T-helper 1 cell treated with Interleukin-12 subunit alpha and Interleukin-12 subunit beta and Interleukin-4 antibody, amounts not matched to agents 30 μg/mL and 1 μg/mL, for 36 hours (primary cell): Measurements from ENCODE around the gene C1orf53.
A peak's percentile ranks its signal among the peaks of the same experiment; 100 is the strongest.

Experiments used
- H3K27ac Mint-ChIP-seq: one replicate; pipeline ENCODE4 v1.8.0; 2021; ENCODE audit warnings: mild to moderate bottlenecking, mixed read lengths
- H3K27me3 Mint-ChIP-seq: one replicate; pipeline ENCODE4 v1.8.0; 2021; ENCODE audit warnings: low read depth, mixed read lengths
- H3K36me3 Mint-ChIP-seq: one replicate; pipeline ENCODE4 v1.8.0; 2021; ENCODE audit warnings: low read depth, mixed read lengths
- H3K4me1 Mint-ChIP-seq: one replicate; pipeline ENCODE4 v1.8.0; 2021; ENCODE audit warnings: low read depth, mixed read lengths
- H3K4me3 Mint-ChIP-seq: one replicate; pipeline ENCODE4 v1.8.0; 2021; ENCODE audit warnings: mild to moderate bottlenecking, moderate library complexity, mixed read lengths
- H3K9me3 Mint-ChIP-seq: one replicate; pipeline ENCODE4 v1.8.0; 2021; ENCODE audit warnings: mixed read lengths

C1orf53 gene

DNA sequence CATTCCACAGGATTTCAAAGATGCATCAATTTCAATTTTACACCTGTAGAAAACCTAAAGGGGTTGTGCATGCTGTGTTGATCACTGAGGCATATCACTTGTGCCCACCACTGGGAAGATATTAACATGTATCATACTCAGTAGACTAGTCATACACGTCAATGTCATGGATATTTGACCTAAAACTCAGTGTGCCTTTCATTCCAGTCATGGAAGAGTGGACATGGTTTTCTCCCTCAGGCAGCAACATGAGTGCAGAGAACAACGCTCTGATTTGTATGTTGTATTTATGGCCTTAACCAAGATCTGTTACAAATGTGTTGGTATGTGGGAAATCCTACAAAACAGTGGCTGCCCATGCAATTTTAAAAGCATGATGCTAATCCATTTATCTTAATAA is 6.1 kb upstream of the C1orf53 start:
- Mint-ChIP-seq H3K4me3 (no peak overlapping the region), H3K36me3 (no peaks in the 10 kb centered on the region), H3K9me3 (no peaks in the 10 kb centered on the region), H3K27ac (no peak overlapping the region), H3K4me1 (no peaks in the 10 kb centered on the region), H3K27me3 (peaks cover 61% of the 10 kb centered on the region)

DNA sequence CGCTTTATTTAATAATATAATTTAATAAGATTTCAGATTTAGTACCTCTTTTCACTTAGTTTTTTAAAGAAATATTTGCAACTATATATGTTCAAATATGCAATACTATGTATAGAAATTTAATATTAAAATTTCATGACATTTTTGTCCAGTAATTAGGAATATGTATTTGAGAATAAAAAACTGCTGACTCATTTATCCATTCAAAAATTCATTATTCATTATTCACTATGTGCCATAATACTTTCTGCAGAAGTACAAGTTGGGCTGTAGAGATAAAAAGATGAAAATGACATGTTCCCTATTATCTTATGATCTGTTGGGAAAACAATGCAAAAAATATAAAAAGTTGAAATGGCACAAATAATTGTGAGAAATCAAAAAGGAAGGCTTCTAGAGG is 3.4 kb upstream of the C1orf53 start:
- peaks cover 61% of the 10 kb centered on the region for H3K27me3 Mint-ChIP-seq

DNA sequence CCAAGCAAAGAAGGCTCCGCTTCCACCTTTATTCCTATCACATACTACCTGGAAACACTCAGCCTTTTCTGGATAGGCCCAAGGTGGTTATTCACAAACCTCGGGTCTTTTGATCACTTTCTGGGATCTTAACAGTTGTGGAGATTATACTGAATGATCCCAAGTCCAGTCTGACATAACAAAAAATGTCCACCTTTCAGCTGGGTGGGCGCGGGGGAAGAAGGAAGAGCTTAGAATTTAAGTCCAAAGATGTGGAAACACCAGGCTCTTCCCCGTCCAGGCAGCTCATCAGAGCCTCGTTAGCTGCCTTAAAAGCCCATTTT is 338 bp upstream of the C1orf53 start:
- Mint-ChIP-seq H3K4me1 (peaks cover 16% of the 10 kb centered on the region), H3K9me3 (no peaks in the 10 kb centered on the region), H3K4me3 (peak overlapping the region; percentile 80), H3K27ac (peak overlapping the region; percentile 87), H3K36me3 (no peaks in the 10 kb centered on the region), H3K27me3 (peaks cover 65% of the 10 kb centered on the region)

More for the DNA sequence above, 3.4 kb upstream of the C1orf53 start:
- Mint-ChIP-seq H3K27ac (no peak overlapping the region), H3K4me1 (peaks cover 15% of the 10 kb centered on the region), H3K9me3 (no peaks in the 10 kb centered on the region), H3K4me3 (no peak overlapping the region), H3K36me3 (no peaks in the 10 kb centered on the region)

GRCh38 chr1:197903196-197903514 is 725 bp downstream of the C1orf53 start:
- Mint-ChIP-seq H3K36me3 (no peaks in the 10 kb centered on the region), H3K4me3 (peak overlapping the region; percentile 83), H3K27ac (peak overlapping the region; percentile 58), H3K27me3 (peaks cover 64% of the 10 kb centered on the region), H3K9me3 (no peaks in the 10 kb centered on the region), H3K4me1 (peaks cover 16% of the 10 kb centered on the region)

DNA sequence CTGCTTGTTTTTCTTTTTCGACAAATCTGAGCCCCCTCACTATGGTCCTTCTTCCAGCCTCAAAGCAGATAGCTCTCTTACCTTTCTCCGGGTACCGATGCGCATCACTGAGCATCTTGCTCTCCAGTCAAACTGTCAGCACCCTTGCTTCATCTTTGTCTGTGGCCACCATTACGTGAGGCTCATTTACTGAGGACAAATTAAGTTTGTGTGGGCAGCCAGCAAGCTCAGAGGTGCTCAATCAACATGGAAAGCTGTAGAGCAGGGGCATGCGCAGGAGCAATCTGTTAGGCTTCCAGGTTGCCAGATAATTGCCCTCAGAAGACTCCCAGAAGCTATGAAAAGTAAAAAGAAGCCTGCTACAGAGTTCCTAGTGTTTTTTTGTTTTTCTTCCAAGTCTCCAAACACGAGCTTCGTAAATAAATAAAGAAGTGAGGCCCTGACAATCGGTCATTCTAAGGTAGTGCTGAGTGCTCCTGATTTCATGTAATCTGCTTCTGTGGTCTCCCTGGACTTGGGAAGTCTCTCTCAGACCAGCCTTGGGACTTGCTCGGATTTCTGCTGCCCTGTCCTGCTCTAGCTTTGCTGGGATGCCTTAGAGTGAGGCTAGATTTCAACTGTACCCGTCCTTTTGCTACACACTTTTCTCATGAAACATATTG is 1.8 kb downstream of the C1orf53 start:
- H3K36me3 Mint-ChIP-seq = no peaks in the 10 kb centered on the region
- peaks cover 27% of the 10 kb centered on the region for H3K4me1 Mint-ChIP-seq
- H3K27ac Mint-ChIP-seq = no peak overlapping the region
- peaks cover 68% of the 10 kb centered on the region for H3K27me3 Mint-ChIP-seq
- no peaks in the 10 kb centered on the region for H3K9me3 Mint-ChIP-seq
- peak overlapping the region; percentile 21 for H3K4me3 Mint-ChIP-seq

GRCh38 chr1:197905699-197906351 is 3.4 kb downstream of the C1orf53 start:
- H3K27me3 Mint-ChIP-seq = peaks cover 75% of the 10 kb centered on the region

GRCh38 chr1:197907846-197908616 is 5.6 kb downstream of the C1orf53 start:
- Mint-ChIP-seq H3K27ac (no peak overlapping the region), H3K36me3 (peaks cover 7% of the 10 kb centered on the region), H3K27me3 (peaks cover 94% of the 10 kb centered on the region), H3K4me1 (peaks cover 43% of the 10 kb centered on the region), H3K9me3 (no peaks in the 10 kb centered on the region), H3K4me3 (no peak overlapping the region)

More at GRCh38 chr1:197905699-197906351, 3.4 kb downstream of the C1orf53 start:
- Mint-ChIP-seq H3K4me1 (peaks cover 37% of the 10 kb centered on the region), H3K36me3 (peaks cover 5% of the 10 kb centered on the region), H3K27ac (no peak overlapping the region), H3K9me3 (no peaks in the 10 kb centered on the region), H3K4me3 (no peak overlapping the region)

GRCh38 chr1:197908716-197909220 is 6.3 kb downstream of the C1orf53 start:
- Mint-ChIP-seq H3K9me3 (no peaks in the 10 kb centered on the region), H3K4me1 (peaks cover 38% of the 10 kb centered on the region), H3K4me3 (peak overlapping the region; percentile 25), H3K36me3 (peaks cover 7% of the 10 kb centered on the region), H3K27me3 (peaks cover 94% of the 10 kb centered on the region), H3K27ac (no peak overlapping the region)

DNA sequence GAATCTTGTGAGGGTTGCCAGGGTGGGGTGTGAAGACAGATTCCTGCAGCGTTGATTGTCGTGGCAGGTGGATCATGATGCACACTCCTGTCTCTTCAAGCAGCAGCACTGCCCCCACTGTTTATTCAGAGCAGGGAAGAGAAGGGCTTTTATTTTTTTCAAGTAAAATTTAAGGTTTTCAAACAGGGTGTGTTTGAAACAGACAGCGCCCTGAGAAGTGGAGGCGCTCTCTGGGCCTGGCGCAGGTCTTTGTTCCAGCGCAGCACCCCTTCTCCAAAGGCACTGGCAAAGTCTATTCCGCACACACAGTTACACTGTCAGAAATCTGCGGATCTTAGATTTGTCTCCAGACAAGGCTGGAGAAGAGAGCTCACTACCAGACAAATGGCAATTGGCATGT is 7.0 kb downstream of the C1orf53 start:
- peaks cover 36% of the 10 kb centered on the region for H3K4me1 Mint-ChIP-seq

DNA sequence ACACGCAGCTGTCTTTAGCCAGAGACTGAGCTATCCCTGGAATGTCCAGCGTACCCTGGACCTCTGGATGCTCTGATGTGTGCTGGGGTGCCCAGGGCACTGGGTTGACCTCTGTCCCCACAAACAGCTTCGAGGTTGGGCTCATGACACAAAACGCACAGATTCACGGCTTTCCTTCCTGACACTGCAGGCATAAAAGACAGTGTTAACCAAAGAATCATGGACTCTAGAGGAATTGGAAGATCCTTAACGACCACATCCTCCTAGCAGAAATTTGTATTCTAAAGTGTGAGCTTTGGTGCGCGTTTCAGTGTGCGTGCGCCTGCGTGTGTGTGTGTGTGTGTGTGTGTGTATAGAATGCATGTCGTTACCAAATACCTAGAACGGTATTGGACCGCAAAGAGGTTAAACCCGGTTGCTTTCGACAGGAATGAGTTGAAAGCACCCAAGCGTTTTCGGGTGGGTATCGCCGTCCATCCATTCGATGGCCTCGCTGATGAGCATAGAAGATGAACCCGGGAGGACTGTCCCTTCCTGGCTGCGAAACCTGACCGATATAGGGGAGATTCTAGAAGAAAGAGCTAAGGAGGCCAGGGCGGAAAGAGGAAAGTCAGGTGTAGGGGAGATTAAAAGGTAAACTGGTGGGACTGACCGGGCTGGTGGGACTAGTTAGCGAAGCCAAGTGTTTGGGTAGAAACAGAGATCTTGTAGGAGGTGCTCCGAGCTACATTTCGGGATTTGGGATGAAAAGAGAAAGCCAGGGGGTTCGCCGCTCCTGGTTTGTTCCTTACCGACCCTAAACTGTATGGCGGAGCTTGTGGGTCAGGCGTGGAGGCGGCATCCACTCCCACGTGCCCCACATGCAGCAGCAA is 7.9 kb downstream of the C1orf53 start:
- H3K36me3 Mint-ChIP-seq = peaks cover 7% of the 10 kb centered on the region
- peaks cover 36% of the 10 kb centered on the region for H3K4me1 Mint-ChIP-seq
- peak overlapping the region; percentile 69 for H3K4me3 Mint-ChIP-seq
- no peaks in the 10 kb centered on the region for H3K9me3 Mint-ChIP-seq
- peaks cover 94% of the 10 kb centered on the region for H3K27me3 Mint-ChIP-seq
- H3K27ac Mint-ChIP-seq = peak overlapping the region; percentile 71

More for the DNA sequence above, 7.0 kb downstream of the C1orf53 start:
- Mint-ChIP-seq H3K27ac (no peak overlapping the region), H3K36me3 (peaks cover 7% of the 10 kb centered on the region), H3K27me3 (peaks cover 94% of the 10 kb centered on the region), H3K9me3 (no peaks in the 10 kb centered on the region), H3K4me3 (no peak overlapping the region)

GRCh38 chr1:197911111-197911856 is 8.9 kb downstream of the C1orf53 start:
- Mint-ChIP-seq H3K27ac (peak overlapping the region; percentile 90), H3K36me3 (peaks cover 7% of the 10 kb centered on the region), H3K4me1 (peaks cover 40% of the 10 kb centered on the region), H3K4me3 (peak overlapping the region; percentile 86), H3K9me3 (no peaks in the 10 kb centered on the region), H3K27me3 (peaks cover 94% of the 10 kb centered on the region)

DNA sequence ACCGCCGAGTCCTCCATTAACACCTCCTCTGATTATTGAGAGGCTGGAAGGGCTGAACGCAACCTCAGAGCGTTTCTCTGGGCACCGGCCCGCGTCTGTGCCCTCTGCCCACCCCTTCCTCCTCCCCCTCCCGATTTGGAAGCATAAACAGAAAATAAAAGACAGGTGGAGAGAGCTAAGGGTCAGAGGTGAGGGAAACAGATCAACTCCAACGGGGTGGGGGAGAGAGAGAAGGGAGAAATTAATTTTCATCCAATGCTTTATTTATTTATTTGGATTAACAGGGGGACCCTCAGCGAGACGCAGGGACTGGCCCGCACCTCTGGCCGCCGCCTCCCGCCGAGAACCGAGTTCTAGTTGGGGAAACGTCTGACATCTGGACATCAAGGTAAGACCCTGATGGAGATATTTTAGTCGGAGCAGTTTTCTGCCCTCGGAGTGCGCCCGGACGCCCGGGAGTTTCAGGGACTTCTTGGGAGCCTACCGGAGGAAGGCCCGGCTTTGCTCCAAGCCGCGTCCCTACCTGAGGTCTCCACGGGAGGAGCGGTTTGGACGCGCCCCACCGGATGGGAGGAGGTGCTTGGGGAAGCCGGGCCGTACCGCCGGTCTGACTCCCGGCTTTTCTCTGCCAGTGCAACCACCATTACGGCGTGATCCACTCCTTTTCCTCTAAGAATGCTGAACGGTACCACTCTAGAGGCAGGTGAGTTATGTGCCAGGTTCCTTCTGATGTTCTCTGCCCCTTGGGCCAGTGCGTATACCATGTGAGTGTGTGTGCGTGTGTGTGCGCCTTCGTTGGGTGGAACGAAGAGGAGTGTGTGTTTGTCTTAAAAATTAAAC is 9.6 kb downstream of the C1orf53 start:
- Mint-ChIP-seq H3K4me1 (peaks cover 44% of the 10 kb centered on the region), H3K9me3 (no peaks in the 10 kb centered on the region), H3K27ac (peak overlapping the region; percentile 90), H3K27me3 (peaks cover 98% of the 10 kb centered on the region), H3K4me3 (peak overlapping the region; percentile 86), H3K36me3 (peaks cover 7% of the 10 kb centered on the region)
